BLaER1 treated with 17β-estradiol and CSF1 and Interleukin-3, amounts not matched to agents 10 nM and 100 nM (cell line): ENCODE results near the gene DNM1.

Experiments
- H3K27ac ChIP-seq, 11 experiments: shearing (Covaris generic); formaldehyde crosslinking; 2 replicates each; pipeline ENCODE4 v1.8.1; 2022
- H3K27me3 ChIP-seq, 11 experiments: shearing (Covaris generic); formaldehyde crosslinking; 2 replicates each; pipeline ENCODE4 v1.8.1; 2022
- H3K36me3 ChIP-seq, 11 experiments: shearing (Covaris generic); formaldehyde crosslinking; 2 replicates each; pipeline ENCODE4 v1.8.1; 2022
- H3K4me1 ChIP-seq, 10 experiments: shearing (Covaris generic); formaldehyde crosslinking; 2 replicates each; pipeline ENCODE4 v1.8.1; 2022
- H3K4me2 ChIP-seq, 11 experiments: shearing (Covaris generic); formaldehyde crosslinking; 2 replicates each; pipeline ENCODE4 v1.8.1; 2022
- H3K4me3 ChIP-seq, 10 experiments: shearing (Covaris generic); formaldehyde crosslinking; 2 replicates each; pipeline ENCODE4 v1.8.1; 2022
- H3K9ac ChIP-seq, 11 experiments: shearing (Covaris generic); formaldehyde crosslinking; 2 replicates each; pipeline ENCODE4 v1.8.1; 2022
- H3K9me3 ChIP-seq, 11 experiments: shearing (Covaris generic); formaldehyde crosslinking; replicated peaks in 1 of 11; 2 replicates each; pipeline ENCODE4 v1.8.1; 2022
- H4K20me1 ChIP-seq, 11 experiments: shearing (Covaris generic); formaldehyde crosslinking; 2 replicates each; pipeline ENCODE4 v1.8.1; 2022
- Cebpa-rat ChIP-seq, 11 experiments: shearing (Covaris generic); IDR thresholded peaks; 2 replicates each; pipeline ENCODE4 v1.8.1; 2022

Gene DNM1

GRCh38 chr9:128206484-128206883, 3.3 kb downstream of the DNM1 start:
- no peaks in the 10 kb centered on the region for H4K20me1 ChIP-seq
- no peaks in the 10 kb centered on the region for H3K9me3 ChIP-seq
- peaks cover 46 to 80% (median 72%) of the 10 kb centered on the region in 10 experiments for H3K4me1 ChIP-seq
- H3K9ac ChIP-seq = peak overlapping the region in 6 of 11 experiments; percentile 15 to 64 (median 49); a peak in 7 of 22 replicates
- peak overlapping the region in 10 of 11 experiments; percentile 58 to 100 (median 74); a peak in 19 of 22 replicates for H3K4me2 ChIP-seq
- H3K27ac ChIP-seq = peak overlapping the region in 8 of 11 experiments; percentile 44 to 76 (median 63); a peak in 15 of 22 replicates
- no peak for TF ChIP-seq Cebpa-rat (IDR thresholded peaks at IDR 0.05)
- peaks cover 0 to 3% (median 0%) of the 10 kb centered on the region in 11 experiments; a peak in 2 of 22 replicates for H3K27me3 ChIP-seq
- H3K4me3 ChIP-seq = no peak overlapping the region
- no peaks in the 10 kb centered on the region for H3K36me3 ChIP-seq

- peak in 5 of 11 experiments; percentile 20 to 44 (median 31); a peak in 1 of 22 replicates for TF ChIP-seq Cebpa-rat (IDR thresholded peaks at IDR 0.05)
- Histone ChIP-seq H3K4me1 (peaks cover 42 to 82% (median 79%) of the 10 kb centered on the region in 10 experiments), H4K20me1 (no peaks in the 10 kb centered on the region), H3K9me3 (no peaks in the 10 kb centered on the region), H3K27me3 (peaks cover 0 to 3% (median 0%) of the 10 kb centered on the region in 11 experiments; a peak in 2 of 22 replicates), H3K4me3 (no peak overlapping the region), H3K27ac (peak overlapping the region in 8 of 11 experiments; percentile 44 to 76 (median 67); a peak in 16 of 22 replicates), H3K9ac (peak overlapping the region in 9 of 11 experiments; percentile 28 to 64 (median 49); a peak in 9 of 22 replicates), H3K4me2 (peak overlapping the region; percentile 58 to 100 (median 71)), H3K36me3 (no peaks in the 10 kb centered on the region)
Measured at GRCh38 chr9:128206916-128207910, 4.0 kb downstream of the DNM1 start.

- no peaks in the 10 kb centered on the region for H3K36me3 ChIP-seq
- H3K27ac ChIP-seq = peak overlapping the region in 8 of 11 experiments; percentile 44 to 76 (median 67); a peak in 13 of 22 replicates
- H3K4me3 ChIP-seq = no peak overlapping the region
- H3K4me2 ChIP-seq = peak overlapping the region; percentile 14 to 100 (median 71); a peak in 20 of 22 replicates
- no peaks in the 10 kb centered on the region for H3K9me3 ChIP-seq
- H3K4me1 ChIP-seq = peaks cover 45 to 83% (median 82%) of the 10 kb centered on the region in 10 experiments
- no peak for TF ChIP-seq Cebpa-rat (IDR thresholded peaks at IDR 0.05)
- H3K27me3 ChIP-seq = peaks cover 0 to 3% (median 0%) of the 10 kb centered on the region in 11 experiments; a peak in 2 of 22 replicates
- no peaks in the 10 kb centered on the region for H4K20me1 ChIP-seq
- H3K9ac ChIP-seq = peak overlapping the region in 9 of 11 experiments; percentile 3 to 64 (median 47); a peak in 10 of 22 replicates
Measured at GRCh38 chr9:128208386-128208785, 5.2 kb downstream of the DNM1 start.

GRCh38 chr9:128208946-128209669, 5.9 kb downstream of the DNM1 start:
- TF ChIP-seq Cebpa-rat (IDR thresholded peaks at IDR 0.05) = no peak
- peaks cover 49 to 86% (median 85%) of the 10 kb centered on the region in 10 experiments for H3K4me1 ChIP-seq
- no peak overlapping the region for H3K4me3 ChIP-seq
- peak overlapping the region; percentile 37 to 100 (median 71) for H3K4me2 ChIP-seq
- H3K9ac ChIP-seq = peak overlapping the region in 8 of 11 experiments; percentile 3 to 64 (median 26); a peak in 10 of 22 replicates
- peaks cover 0 to 3% (median 0%) of the 10 kb centered on the region in 11 experiments; a peak in 1 of 22 replicates for H3K27me3 ChIP-seq
- H4K20me1 ChIP-seq = no peaks in the 10 kb centered on the region
- H3K9me3 ChIP-seq = no peaks in the 10 kb centered on the region
- no peaks in the 10 kb centered on the region for H3K36me3 ChIP-seq
- peak overlapping the region in 8 of 11 experiments; percentile 3 to 76 (median 63); a peak in 12 of 22 replicates for H3K27ac ChIP-seq

- Histone ChIP-seq H3K27me3 (no peaks in the 10 kb centered on the region), H3K9ac (no peak overlapping the region), H3K9me3 (no peaks in the 10 kb centered on the region), H3K27ac (no peak overlapping the region), H3K4me1 (peaks cover 47 to 85% (median 79%) of the 10 kb centered on the region in 10 experiments), H4K20me1 (no peaks in the 10 kb centered on the region), H3K4me3 (no peak overlapping the region), H3K36me3 (no peaks in the 10 kb centered on the region), H3K4me2 (peak overlapping the region in 8 of 11 experiments; percentile 25 to 65 (median 52); a peak in 13 of 22 replicates)
- no peak for TF ChIP-seq Cebpa-rat (IDR thresholded peaks at IDR 0.05)
Measured at GRCh38 chr9:128211186-128211980, 8.2 kb downstream of the DNM1 start.

GRCh38 chr9:128211981-128212281, 8.8 kb downstream of the DNM1 start:
- Histone ChIP-seq H3K36me3 (no peaks in the 10 kb centered on the region), H3K27ac (no peak overlapping the region), H3K27me3 (no peaks in the 10 kb centered on the region), H3K4me1 (peaks cover 50 to 83% (median 78%) of the 10 kb centered on the region in 10 experiments), H3K9ac (no peak overlapping the region), H3K9me3 (no peaks in the 10 kb centered on the region), H3K4me2 (peak overlapping the region in 9 of 11 experiments; percentile 25 to 65 (median 52); a peak in 17 of 22 replicates), H4K20me1 (no peaks in the 10 kb centered on the region), H3K4me3 (no peak overlapping the region)
- TF ChIP-seq Cebpa-rat (IDR thresholded peaks at IDR 0.05) = no peak

- Histone ChIP-seq H3K4me1 (peaks cover 46 to 83% (median 73%) of the 10 kb centered on the region in 10 experiments), H3K27ac (peak overlapping the region in 1 of 11 experiments; percentile 39; a peak in 1 of 22 replicates), H3K9ac (peak overlapping the region in 4 of 11 experiments; percentile 34 to 51 (median 44); a peak in 5 of 22 replicates), H3K9me3 (no peaks in the 10 kb centered on the region), H3K4me3 (no peak overlapping the region), H4K20me1 (0 out of 22 replicates have a peak, but pooled peaks cover 0 to under 1% (median 0%) of the 10 kb centered on the region in 11 experiments), H3K27me3 (no peaks in the 10 kb centered on the region), H3K36me3 (no peaks in the 10 kb centered on the region), H3K4me2 (peak overlapping the region in 10 of 11 experiments; percentile 29 to 80 (median 72); a peak in 19 of 22 replicates)
- TF ChIP-seq Cebpa-rat (IDR thresholded peaks at IDR 0.05) = no peak
Measured at GRCh38 chr9:128213746-128214497, 10.7 kb downstream of the DNM1 start.
